HG03139 (cell line): ENCODE data around the gene CASP6.
"Not testable (repeated sequence)": the region's sequence is repeated elsewhere in the genome, so short reads cannot be mapped to it uniquely, and the experiment has no call there.

Experiments
- ATAC-seq: cut with Tn5 transposase; IDR thresholded peaks from one replicate; pipeline ENCODE4 v1.9.1; 2021; ENCODE audit not compliant: unreplicated experiment

The CASP6 gene

GRCh38 chr4:109721033-109721432, 17.8 kb upstream of the CASP6 start:
- ATAC-seq, result no peak

GRCh38 chr4:109719604-109720003, 16.4 kb upstream of the CASP6 start:
- ATAC-seq, result no peak

- no peak for ATAC-seq
Measured at GRCh38 chr4:109718759-109719158, 15.5 kb upstream of the CASP6 start.

GRCh38 chr4:109713500-109713899, 10.3 kb upstream of the CASP6 start:
- ATAC-seq, result no peak

- peak; percentile 90 for ATAC-seq
Measured at GRCh38 chr4:109708990-109709389, 5.7 kb upstream of the CASP6 start.

GRCh38 chr4:109708435-109708834, 5.2 kb upstream of the CASP6 start:
- no peak for ATAC-seq

GRCh38 chr4:109703664-109704361, 568 bp upstream of the CASP6 start:
- ATAC-seq, result no peak

- no peak for ATAC-seq
Measured at GRCh38 chr4:109701566-109702410, 1.5 kb downstream of the CASP6 start.

- no peak for ATAC-seq
Measured at GRCh38 chr4:109699553-109700225, 3.6 kb downstream of the CASP6 start.

- ATAC-seq, result no peak
Measured at GRCh38 chr4:109698656-109699055, 4.6 kb downstream of the CASP6 start.

- no peak for ATAC-seq
Measured at GRCh38 chr4:109691411-109691920, 11.8 kb downstream of the CASP6 start.

GRCh38 chr4:109690690-109691410, 12.4 kb downstream of the CASP6 start:
- peak; percentile 93 for ATAC-seq

- ATAC-seq, result no peak
Measured at GRCh38 chr4:109684727-109685126, 18.5 kb downstream of the CASP6 start.

GRCh38 chr4:109683621-109684253, 19.5 kb downstream of the CASP6 start:
- ATAC-seq, result no peak

GRCh38 chr4:109682875-109683274, 20.4 kb downstream of the CASP6 start:
- no peak for ATAC-seq

- ATAC-seq, result not testable (repeated sequence)
Measured at GRCh38 chr4:109678925-109679324, 24.3 kb downstream of the CASP6 start.

GRCh38 chr4:109678472-109678871, 24.8 kb downstream of the CASP6 start:
- ATAC-seq, result not testable (repeated sequence)

- ATAC-seq, result no peak
Measured at GRCh38 chr4:109676886-109677285, 26.4 kb downstream of the CASP6 start.

GRCh38 chr4:109675843-109676242, 27.4 kb downstream of the CASP6 start:
- ATAC-seq, result no peak

GRCh38 chr4:109675181-109675580, 28.1 kb downstream of the CASP6 start:
- no peak for ATAC-seq
